GM18505 (cell line): ENCODE data around the gene RBP5.

Experiments used
- ATAC-seq: cut with Tn5 transposase; IDR thresholded peaks from one replicate; pipeline ENCODE4 v1.9.1; 2021; ENCODE audit not compliant: unreplicated experiment
- POLR2A ChIP-seq: IDR thresholded peaks from 4 replicates; pipeline ENCODE4 v1.6.1; 2011; ENCODE audit warnings: borderline replicate concordance; ENCODE audit not compliant: insufficient read depth, insufficient read length; ENCODE audit errors: extremely low read depth

Gene RBP5

GRCh38 chr12:7155471-7156034, 26.9 kb upstream of the RBP5 start:
- TF ChIP-seq POLR2A, result no peak
- no peak for ATAC-seq

GRCh38 chr12:7154901-7155470, 26.3 kb upstream of the RBP5 start:
- no peak for TF ChIP-seq POLR2A
- ATAC-seq, result no peak

DNA sequence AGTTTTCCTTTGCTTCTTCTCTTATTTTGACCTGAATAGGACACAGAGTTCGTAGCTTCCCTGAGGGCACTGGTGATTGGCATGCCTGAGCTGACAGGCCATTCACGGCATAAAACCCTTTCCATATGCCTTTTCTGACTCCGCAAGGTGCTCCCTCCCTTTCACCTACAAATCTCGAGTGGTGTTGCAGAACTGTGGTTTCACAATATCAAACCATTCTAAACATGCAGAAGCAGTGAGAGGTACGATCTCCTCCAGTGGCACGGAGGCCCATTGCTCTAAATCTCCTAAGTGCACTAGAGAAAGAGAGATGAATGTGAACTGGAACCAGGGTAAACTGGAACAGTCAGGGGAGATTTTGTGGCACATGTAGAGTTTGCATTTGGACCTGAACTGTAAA, 25.4 kb upstream of the RBP5 start:
- no peak for TF ChIP-seq POLR2A
- no peak for ATAC-seq

DNA sequence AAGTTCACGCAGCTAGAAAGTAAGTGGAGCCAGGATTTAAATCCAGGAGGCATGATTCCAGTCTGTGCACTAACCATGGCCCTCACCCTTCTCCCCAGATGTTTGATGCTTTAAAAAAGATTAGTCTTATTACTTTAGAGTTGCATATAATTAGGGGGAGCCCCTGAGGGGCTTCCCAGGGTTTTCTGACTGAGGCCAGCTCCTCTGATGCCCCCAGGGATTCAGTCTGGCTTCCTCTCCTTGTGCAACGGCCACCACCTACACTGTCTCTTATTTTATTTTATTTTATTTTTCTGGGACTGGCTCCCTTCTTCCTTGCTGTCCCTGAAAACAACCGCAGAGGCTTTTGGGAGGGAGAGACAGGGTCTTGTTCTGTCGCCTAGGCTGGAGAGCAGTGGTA, 24.1 kb upstream of the RBP5 start:
- no peak for TF ChIP-seq POLR2A
- ATAC-seq, result no peak

DNA sequence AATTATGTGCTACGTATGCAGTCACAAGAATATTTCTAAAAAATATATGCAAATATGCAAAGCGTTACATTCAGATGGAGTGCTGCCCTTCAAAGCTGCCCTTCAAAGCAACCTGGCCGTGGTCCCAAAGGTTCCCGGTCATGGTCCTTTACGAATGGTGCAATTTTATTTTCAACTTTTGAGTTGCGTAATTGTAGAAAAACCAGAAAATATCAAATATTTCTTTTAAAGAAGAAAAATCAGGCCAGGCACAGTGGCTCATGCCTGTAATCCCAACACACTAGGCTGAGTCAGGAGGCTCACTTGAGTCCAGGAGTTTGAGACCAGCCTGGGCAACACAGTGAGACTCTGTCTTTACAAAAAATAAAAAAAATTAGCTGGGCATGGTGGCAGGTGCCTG, 22.8 kb upstream of the RBP5 start:
- no peak for ATAC-seq
- TF ChIP-seq POLR2A, result no peak

DNA sequence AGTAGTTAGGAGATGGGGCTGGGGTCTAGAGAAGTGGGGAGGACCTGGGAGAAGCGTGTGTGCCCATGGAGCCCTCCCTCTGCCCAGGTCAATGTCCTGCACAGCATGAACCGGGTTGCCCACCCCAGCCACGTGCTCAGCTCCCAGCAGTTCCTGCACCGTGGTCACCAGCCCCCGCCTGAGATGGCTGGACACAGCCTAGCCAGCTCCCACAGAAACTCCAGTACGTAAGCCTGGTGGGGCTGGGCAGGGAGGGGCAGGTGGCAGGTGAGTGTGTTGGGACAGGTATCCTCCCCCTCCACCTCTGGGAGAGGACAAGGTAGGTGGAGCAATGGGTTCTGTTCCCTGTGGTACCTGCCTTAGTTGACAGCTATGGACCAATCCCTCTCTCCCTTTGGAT, 22.2 kb upstream of the RBP5 start:
- ATAC-seq, result no peak

DNA sequence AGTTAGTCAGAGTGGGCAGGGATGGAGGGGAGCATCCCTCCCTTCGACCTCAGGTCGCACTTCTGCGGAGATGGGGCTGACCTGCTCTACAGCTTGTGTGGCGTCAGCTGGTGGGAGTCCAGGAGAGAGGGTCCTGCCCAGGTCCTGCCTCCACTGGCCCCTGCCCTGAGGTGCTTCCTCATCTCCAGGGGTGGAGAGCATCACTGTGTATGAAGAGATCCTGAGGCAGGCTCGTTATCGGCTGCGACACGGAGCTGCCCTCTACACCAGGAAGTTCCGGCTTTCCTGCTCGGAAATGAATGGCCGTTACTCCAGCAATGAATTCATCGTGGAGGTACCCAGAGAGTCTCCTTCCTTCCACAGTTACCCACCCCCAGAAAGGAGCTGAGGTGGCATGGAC, 21.7 kb upstream of the RBP5 start:
- TF ChIP-seq POLR2A, result no peak
- ATAC-seq, result no peak

More for the DNA sequence above, 22.2 kb upstream of the RBP5 start:
- no peak for TF ChIP-seq POLR2A

- no peak for TF ChIP-seq POLR2A
- no peak for ATAC-seq
These were observed 18.2 kb upstream of the RBP5 start for GRCh38 chr12:7146906-7147305.

- no peak for ATAC-seq
- TF ChIP-seq POLR2A, result no peak
These were observed 17.5 kb upstream of the RBP5 start for GRCh38 chr12:7146228-7146627.

DNA sequence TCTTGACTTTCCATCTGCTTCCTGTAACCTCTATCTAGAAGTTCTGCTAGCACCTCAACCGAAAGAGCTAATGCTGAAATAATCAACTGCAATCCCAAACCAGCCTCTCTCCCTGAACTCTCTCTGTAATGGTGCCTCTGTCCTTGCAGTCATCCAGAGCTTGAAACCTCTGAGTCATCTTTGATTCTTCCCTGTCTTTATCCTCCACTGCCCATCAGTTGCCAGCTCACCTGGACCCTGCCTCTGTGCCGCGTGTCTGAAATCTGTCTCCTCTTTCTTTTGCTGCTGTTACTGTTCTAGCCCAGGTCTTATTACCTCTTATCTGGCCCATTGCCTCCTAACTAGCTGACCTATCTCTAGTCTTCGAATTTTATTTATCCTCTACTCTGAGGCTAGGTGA, 17.0 kb upstream of the RBP5 start:
- TF ChIP-seq POLR2A, result no peak
- ATAC-seq, result no peak

- TF ChIP-seq POLR2A, result no peak
- ATAC-seq, result no peak
These were observed 15.9 kb upstream of the RBP5 start for GRCh38 chr12:7144414-7145120.

- no peak for TF ChIP-seq POLR2A
- no peak for ATAC-seq
These were observed 14.9 kb upstream of the RBP5 start for GRCh38 chr12:7143564-7143963.

GRCh38 chr12:7142809-7143465, 14.2 kb upstream of the RBP5 start:
- ATAC-seq, result no peak
- TF ChIP-seq POLR2A, result no peak
